Activated CD4-positive, alpha-beta T cell treated with anti-CD3 and anti-CD28 coated beads, Interleukin-2, amount 50 U/mL, for 4 hours (primary cell): ENCODE results near the gene RASSF4.

ENCODE experiments used
- DNase-seq, 2 experiments: peaks; one replicate each; pipeline ENCODE4 v3.0.0-alpha.2; 2020

The RASSF4 gene

DNA sequence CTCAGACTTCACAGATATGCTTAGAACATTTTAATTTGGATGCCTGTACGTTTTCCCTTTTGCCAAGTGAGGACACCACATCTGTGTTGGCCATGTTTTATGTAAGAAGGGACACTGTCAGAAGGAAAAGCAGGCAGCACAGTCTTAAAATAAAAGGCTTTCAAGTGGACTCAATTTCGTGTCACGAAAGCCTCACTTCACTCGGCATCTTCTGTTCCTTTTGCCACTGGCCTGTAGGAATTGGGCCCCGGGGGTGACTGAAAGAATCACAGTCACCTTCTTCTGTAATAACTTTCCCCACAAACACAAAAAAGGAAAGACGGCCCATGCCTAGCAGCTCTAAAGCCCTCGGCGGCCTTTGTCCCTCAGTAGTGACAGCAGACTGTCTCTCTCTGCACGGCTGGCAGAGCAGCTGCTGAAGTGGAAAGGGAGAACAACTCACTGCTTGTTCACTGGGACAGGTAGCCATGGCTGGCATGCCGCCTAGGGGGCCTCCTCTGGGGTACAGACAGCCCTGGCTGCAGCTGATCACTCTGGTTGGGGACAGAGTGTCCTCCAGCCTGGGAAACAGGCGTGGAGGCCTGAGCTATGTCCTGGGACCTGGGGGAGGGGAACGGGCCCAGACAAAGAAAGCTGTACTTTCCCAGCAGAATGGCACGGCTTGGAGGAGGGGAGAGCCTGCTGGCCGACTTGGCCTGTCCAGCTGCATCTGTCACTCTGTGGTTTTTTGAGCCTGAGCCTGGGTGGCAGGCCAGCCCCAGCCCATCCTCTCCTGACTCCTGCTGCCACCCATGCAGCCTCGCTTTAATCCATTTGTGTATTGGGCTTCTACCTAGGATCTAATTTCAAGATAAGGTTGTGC lies 4.4 kb downstream of the RASSF4 start:
- no peak for DNase-seq

DNA sequence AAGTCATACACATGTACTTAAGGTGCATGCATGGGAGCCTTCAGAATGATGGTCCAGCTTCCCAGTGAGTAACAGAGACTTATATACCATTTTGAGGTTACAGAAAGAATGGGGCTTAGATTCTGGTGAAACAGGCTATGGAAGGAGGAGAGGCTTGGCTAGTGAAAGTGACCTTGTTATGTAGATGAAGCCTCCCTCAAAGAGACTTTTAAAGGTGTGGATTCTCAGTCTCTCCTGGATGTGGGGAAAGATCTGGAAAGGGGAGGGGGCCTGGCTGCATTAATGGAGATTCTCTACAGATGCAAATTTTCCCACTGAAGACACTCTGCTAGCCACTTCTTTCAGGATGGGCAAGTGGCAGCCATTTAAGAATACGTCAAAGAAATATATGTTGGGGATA lies 5.5 kb downstream of the RASSF4 start:
- DNase-seq = no peak

DNA sequence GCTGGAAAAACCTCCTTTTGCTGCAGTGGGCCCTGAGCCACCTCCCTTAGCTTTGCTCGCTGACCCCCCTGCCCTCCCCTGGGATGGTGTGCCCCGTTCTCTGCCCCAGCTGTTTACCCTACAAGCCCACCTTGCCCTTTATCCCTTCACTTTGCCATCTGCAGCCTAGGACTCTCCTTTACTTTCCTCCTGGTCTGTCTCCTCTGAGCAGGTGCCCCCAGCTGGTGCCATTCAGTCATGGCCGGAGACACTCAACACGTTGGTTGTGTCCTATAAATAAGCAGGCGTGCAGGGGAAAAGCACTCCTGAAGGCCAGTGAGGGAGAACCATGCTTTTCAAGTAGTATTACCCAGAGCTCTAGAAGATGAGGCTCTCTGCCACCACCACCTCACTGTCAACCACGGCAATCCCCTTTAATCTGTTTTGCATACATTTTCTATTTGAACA lies 6.1 kb downstream of the RASSF4 start:
- no peak for DNase-seq

DNA sequence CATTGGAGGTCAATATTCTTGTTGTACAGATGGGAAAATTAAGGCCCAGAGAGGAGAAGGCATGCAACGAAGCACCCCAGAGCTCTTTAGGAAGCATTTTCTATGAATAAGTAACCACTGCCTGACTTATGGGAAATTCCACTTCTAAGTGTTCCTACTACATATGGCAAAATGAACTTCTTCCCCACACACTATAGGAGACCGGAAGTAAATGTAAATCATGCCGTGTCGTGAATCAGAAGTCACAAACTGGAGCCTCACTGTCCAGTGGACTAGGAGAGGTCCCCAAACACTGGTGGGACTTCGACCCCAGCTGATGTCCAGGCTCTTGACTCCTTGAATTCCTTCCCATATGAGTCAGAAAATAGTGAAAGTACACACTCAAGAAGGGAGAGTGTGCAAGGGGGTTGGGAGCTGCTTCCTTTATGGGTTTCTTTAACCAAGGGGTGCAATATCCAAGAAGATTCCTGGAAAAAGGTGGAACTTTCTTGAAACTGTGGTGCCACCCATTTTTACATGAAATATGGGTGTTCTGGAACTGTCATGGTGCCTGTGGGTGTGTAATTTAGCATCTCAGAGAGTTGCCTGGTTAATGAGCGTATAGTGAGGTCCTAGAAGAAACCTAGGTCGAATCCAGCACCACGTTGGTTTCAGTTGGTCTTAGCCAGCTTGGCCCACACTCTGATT lies 6.7 kb downstream of the RASSF4 start:
- DNase-seq = no peak

DNA sequence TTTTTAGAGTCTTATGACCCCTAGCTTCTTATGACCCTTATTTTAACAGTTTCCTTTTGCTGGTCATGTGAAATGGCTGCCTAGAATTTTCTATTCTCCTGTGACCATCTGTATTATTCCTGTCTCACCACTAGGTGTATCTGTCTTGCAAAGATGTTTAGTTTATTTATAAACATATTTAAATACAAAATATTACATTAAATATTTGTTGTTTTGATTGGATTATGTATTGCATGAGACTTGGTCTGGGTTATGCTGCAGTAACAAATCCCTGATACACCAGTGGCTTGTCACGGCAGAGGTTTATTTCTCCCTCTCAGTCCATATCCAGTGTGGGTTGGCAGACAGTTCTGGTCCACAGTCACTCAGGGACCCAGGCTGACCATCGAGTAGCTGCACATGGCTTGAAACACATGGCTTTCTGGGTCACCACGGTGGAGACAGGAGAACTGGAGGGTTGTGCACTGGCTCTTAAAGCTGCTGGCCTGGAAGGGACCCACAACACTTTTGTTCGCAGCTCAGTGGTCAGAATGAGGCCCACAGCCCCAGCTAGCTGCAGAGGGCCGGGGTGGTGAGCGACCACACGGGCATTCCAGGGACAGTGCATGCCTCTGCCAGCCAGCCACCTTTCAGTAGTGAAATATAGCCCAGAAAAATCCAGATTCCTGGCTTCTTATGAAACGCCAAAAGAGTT lies 7.4 kb downstream of the RASSF4 start:
- DNase-seq = no peak

DNA sequence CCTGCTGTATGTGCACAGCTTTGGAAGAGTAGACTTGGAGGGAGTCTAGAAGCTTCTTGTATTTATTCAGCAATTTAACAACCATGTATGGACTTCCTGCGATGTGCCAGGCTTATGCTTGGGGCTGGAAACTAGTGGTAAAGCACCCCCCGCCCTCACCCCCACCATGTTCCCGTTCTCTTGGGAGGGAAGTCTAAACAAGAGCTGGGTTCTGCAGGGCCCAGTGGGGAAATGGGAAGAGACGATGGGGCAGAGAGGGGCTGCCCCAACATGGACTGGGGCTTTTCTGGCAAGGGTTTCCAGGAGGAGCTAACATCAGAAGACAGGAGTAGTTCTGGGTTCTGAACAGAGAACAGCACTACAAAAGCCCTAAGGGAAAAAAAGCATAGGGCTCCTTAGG lies 8.0 kb downstream of the RASSF4 start:
- no peak for DNase-seq

DNA sequence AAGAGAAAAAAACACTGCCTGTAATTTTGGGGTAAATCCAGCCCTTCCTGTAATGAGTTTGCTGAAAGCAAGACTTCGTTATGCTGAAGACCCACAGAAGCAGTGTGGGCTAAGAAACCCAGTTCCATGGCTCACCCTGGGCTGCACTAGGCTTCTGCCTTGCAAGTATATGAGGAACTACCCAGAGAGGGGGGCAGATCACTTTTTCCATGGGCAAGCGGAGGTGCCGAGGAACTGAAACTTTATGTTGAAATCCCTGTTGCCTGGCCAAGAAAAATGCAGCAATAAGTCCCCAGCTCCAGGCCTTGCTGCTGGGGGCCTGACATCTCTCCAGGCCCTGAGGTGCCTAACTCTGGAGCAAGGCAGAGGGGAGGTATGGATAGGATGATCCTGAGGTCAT lies 8.5 kb downstream of the RASSF4 start:
- no peak for DNase-seq

DNA sequence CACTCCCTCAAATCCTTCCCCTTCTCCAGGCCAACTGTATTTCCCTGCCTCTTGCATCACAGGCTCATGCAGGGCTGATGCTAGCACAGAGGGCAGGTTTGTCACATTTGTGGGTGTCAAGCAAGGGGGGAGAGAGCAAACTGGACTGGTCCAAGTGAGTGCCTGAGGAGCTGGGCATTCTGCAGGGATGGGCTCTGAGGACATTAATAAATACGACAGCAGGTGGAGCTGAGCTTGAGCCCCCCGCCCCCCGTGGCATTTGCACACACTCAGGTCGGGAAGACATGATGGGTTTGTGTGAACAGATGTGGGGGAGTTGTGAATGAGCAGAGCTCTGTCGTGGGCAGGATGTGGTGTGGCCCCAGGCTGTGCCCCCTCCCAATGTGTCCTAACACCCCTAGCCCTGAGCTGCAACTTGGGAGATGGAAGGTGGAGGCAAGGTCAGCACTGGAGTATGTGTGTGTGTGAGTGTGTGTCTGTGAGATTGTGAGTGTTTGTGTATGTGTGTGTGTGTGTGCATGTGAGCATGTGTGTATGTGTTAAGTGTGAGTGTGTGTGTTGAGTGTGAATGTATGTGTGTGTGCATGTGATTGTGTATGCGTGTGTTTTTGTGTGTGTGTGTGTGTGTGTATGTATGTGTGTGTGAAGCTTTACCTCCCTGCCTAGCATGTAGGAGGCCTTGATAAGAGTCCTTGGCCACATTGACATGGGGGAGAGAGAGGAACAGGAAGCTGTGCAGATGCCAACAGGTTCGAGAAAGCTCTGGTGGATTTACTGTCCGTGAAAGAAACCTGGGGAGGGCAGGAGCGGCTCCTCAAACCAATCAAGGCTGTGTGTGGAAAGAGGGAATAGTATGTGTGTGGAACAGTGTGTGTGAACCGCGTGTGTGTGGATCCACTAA lies 9.1 kb downstream of the RASSF4 start:
- DNase-seq = no peak

DNA sequence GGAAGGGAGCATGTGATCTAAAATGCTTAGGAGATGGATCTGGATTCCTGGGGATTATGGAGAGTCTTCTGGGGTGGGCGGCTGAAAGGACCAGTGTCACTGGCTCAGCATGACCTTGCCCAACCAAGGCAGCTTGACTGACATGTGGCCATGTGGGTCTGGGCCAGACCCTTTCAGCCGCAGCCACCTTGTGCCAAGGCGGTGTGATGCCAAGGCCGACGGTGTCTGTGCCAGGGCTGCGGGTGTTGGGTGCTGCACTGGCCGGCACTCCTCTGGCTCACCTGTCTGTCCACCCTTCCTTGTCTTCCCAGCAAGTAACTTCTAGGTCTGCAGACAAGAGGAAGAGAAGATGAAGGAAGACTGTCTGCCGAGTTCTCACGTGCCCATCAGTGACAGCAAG lies 10.3 kb downstream of the RASSF4 start:
- DNase-seq = no peak

DNA sequence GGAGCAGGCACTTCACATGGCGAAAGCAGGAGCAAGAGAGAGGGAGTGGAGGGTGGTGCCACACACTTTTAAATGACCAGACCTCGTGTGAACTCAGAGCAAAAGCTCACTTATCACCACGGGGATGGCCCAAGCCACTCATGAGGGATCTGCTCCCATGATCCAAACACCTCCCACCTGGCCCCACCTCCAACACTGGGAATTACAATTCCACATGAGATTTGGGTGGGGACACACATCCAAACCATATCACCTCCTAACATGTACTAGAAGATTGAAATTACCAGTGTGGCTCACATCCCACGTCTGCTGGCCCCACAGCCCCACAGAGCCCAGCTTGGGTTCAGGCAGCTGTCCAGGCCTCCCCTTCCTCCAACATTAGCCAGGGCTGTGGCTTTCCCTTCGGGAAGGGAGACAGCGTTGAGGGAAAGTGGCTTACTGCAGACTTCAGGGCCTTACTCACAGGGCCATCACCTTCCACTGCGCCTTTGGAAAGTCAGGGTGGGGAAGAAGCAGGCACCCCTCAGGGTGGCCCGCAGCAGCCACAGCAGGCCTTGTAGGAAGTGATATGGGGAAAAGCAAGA lies 11.3 kb downstream of the RASSF4 start:
- DNase-seq = no peak

DNA sequence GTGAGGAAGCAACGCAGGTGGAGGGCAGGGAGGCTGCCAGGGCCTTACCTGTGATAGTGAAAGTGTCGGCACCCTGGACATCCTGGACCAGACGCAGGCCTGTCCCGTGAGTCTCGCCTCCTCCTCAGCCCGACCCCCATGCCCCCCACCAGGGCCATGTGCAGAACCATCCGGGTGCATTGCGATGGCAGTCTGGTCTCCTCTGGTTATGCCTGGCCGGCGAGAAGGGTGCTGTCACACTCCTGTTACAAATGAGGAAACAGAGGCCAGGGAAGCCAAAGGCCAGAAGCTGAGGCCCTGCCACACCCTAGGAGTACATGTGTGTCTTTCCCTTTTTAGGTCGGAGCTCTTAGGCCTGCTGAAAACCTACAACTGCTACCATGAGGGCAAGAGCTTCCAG lies 11.8 kb downstream of the RASSF4 start:
- no peak for DNase-seq

DNA sequence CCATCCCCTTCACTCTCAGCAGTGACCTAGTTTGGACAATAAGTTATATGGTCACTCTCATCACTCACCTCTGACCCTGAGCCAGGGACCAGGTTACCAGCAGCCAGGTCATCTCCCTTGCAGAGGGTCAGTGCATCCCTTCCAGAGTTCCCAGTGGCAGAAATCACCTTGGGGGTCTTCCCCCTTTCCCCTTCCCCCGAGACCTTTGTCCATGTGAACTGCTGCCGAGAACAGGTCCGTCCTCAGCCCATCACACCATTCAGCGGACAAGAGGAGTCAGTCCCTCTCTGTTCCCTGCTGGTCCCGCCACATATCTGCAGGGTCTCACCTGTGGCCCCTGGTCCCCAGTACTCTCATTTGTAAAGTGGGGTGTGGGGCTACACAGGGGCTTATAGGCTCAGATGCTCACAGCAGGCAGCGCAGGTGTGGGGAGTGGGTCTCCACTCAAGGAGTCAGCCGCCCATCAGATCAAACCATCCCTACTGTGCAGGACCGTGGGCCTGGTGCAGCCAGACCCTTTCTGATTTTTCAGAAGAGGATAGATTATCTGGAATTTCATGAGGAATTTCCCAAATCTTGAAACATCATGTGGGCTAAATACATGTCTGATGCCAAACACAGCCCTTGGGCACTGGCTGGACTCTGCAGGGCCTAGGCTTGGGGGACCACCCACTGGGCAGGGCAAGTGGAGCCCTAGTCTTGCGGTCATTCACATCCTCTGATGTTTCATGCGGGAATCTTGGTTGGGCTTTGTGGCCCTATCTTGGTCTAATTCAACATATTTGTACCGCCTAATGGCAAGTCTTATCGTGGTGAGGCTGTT lies 12.5 kb downstream of the RASSF4 start:
- no peak for DNase-seq

DNA sequence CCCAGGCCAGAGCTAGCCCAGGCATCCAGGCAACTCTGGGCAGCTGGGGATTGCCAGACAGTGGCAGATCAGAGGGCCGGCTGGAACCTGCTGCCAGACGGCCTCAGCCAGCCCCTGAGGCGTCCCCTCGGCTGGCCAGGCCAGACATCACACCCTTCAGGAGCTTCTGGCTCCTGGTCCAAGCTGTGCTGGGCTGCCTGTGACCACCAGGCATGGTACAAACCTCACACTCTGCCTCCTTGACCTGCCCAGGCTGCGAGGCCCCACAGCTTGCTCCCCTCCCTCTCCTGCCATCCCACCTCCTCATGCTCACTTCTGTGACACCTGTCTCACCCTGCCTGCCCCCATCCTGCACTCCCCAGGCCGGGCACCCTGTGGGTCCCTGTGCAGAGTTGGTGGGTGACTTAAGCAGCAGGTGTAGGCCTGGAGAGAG lies 13.3 kb downstream of the RASSF4 start:
- DNase-seq = no peak

DNA sequence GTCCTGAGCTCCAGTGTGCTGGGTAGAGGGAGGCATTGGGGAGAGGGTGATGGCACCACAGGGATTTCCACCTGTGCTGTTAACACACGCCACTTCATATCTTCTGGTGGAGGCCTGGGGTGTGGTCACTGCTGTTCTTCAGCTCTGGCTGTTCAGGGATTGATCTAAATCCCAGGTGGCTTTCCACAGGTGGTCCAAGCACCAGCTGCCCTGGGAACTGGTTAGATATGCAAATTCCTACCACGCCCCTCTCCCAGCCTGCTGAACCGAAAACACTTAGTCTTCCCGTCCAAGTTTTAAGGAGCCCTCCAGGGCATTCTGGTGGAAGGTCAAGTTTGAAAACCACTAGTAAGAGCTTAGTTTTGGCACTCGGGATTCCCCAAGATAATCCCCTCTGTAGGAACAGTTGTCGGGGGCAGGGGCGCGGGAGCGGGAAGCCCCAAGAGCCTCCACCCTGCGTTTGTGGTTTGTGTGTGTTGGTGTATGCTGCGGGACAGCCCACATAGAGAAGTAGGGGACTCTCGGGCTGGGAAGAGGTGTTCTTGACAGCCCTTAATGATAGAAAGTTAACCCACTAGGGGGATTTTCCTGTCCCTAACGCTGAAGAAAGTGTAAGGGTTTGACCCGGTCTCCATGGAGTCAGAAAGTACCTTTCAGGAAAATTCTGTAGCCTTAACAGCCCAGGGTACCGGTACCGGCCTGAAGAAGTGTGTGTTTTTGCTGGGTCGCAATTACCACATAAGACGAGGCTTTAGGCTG lies 13.9 kb downstream of the RASSF4 start:
- no peak for DNase-seq

DNA sequence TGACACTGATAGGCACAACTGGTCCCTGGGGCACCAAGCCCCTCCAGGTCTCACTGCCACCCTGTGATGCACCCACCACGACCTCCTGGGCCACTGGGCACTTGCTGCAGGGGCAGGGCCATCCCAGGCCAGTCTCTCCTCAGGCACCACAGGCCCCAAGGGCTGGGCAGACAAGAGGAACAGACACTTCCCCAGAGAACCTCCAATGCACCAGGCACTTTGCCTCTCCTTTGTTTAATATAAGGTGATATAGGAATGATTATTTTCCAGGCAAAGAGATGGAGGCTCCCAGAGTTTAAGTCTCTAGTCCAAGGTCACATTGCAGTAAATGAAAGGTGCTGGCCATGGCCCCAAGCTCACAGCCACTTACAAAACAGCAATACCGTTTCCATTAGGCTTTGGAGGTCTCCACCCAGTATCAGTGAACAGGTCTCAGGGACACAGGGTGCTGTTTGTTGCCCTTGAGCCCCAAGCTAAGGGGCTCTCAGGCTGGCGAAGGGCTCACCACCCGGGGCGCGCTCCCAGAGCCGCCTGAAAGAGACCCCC lies 14.6 kb downstream of the RASSF4 start:
- DNase-seq = no peak

DNA sequence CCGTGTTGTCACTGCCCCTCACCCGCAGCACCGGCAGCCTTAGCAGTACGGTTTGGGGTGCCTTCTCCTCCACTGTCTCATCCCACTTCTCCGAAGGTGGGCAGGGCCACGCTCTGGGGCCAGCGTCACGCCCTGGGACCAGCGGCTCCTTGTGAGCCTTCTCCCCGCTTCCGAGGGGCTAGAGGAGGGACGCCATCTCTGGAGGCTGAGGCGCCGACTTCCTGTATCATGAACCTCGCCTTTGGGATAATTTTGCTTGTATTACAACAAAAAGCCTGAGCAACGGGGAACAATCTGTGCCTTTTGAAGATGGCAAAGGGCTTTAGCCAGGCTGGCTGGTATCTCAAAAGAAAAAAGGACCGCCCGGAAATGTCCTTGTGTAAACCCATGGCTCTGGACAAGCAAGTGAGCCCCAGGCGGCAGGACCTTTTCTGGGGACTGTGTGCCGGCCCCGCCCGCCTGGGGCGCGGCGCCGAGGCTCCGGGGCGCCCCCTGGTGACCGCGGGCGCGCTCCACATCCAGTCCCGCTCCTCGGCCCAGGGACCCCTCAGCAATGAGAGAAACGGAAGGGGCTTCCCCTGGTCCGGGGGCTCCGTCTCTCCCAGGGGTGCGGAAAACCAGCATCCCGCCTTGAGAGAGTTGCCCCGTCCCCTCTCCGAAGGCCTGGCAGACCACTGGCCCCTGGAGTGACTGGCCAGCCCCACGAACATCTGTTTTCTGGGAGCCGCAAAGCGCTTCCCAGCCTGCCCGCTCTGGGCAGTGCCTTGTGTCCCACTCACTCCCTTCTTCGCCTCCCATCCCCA lies 15.2 kb downstream of the RASSF4 start:
- peak; percentile 39 to 42 for DNase-seq

DNA sequence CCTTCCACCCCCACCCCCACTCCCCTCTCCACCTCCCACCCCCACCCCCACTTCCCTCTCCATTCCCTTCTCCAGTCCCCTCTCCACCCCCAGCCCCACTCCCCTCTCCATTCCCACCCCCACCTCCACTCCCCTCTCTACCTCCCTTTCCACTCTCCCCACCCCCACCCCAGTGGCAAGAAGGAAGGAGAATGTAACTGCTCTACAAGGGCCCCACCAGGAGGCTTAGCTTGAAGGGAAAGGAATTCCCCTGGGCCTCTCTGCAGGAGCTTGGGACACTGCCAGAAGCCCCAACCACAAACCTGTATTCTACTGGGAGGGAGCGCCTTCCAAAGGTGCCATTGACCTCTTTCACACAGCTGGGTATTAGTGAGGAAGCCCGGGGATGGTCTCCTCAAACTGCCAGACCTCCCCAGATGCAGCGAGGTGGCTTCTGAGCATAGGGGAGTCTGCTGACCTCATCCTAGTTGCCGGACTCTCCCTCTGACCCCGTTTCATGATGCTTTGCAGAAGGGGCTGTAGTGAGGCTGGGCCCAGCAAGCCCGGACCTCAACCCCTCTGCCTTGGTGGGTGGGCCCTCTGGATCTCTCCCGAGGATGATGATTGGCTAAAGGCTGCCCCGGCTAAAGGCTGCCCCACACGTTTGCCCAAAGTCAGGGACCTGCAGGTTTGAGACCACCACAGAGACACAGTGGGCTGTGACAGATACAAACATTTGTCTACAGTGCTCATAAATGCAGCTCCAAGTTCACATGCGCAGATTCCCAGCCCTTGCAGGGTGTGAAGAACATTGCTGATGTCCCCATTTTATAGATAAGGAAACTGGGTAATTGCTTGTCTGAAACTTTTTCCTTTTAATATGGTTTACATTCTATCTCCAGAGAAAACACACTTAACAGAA lies 16.1 kb downstream of the RASSF4 start:
- DNase-seq = no peak
